ENCODE results near the gene MFAP3L.

MFAP3L gene

GRCh38 chr4:169941141-169941540 is 85.1 kb downstream of the MFAP3L start:
- no peak for DNase-seq (ENCODE audit: low read depth)

- DNase-seq (ENCODE audit: low read depth): no peak
Observed at GRCh38 chr4:169940460-169940859, 85.7 kb downstream of the MFAP3L start.

All from stromal cell of bone marrow (primary cell).